A549 (cell line): ENCODE measurements around the gene MYO3A.

ENCODE experiments used
- BHLHE40 ChIP-seq: IDR thresholded peaks from 2 replicates; pipeline ENCODE4 v1.6.1; 2012; ENCODE audit warnings: low read depth, low read length, inconsistent platforms
- MYC ChIP-seq: IDR thresholded peaks from 2 replicates; pipeline ENCODE4 v1.6.1; 2012; ENCODE audit warnings: mild to moderate bottlenecking, inconsistent platforms, low read length, improper control_type of control experiment, borderline replicate concordance
- POLR2A ChIP-seq: IDR thresholded peaks from 2 replicates; pipeline ENCODE4 v1.6.1; 2012; ENCODE audit warnings: mild to moderate bottlenecking, low read length
- RAD21 ChIP-seq, 2 experiments: fragments of >200 bp in 1 of 2; sonication (Bioruptor Twin) in 1 of 2; formaldehyde crosslinking in 1 of 2; IDR thresholded peaks in 1 of 2; conservative IDR thresholded peaks in 1 of 2; 2 replicates in 1 of 2; 3 replicates in 1 of 2; pipeline ENCODE4 v1.6.1; 2012 to 2018; ENCODE audit warnings: inconsistent platforms in 1 of 2
- RNF2 ChIP-seq: fragments of 200-600 bp; sonication (generic); IDR thresholded peaks from 2 replicates; pipeline ENCODE4 v1.6.1; 2016; ENCODE audit warnings: low read depth, mild to moderate bottlenecking, antibody characterized with exemption, moderate library complexity, borderline replicate concordance
- TF ChIP-seq, protein P1 (sequence below): fragments of >200 bp; sonication (Bioruptor Twin); formaldehyde crosslinking; IDR thresholded peaks from 3 replicates; pipeline ENCODE4 v1.6.1; 2016
- TF ChIP-seq, protein P2 (sequence below): fragments of >200 bp; sonication (Bioruptor Twin); formaldehyde crosslinking; IDR thresholded peaks from 3 replicates; pipeline ENCODE4 v1.5.1; 2016

DNA sequence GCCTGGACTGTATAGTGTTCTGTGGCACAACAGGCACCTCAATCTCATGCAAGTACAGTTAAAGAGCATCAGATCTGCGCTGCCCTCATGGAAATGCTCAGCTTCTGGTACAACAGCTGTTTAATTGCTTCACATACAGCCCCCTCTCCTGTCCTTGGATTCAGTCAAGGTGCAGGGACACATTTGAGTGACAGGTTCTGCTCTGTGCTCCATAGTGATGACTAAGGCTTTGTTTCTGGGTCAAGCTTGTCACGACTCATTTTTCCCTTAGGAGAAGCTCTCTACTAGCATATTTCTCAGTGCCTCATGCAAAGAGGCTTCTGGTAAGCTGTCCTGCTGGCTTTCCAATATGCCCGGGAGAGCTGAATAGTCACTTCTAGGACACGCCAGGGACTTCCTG, 26.8 kb upstream of the MYO3A start:
- TF ChIP-seq RNF2 (no peak), MYC (no peak), BHLHE40 (no peak), POLR2A (no peak), RAD21 (conservative IDR thresholded peaks at IDR 0.05 in 1 of 2, IDR thresholded peaks at IDR 0.05 in 1 of 2) (no peak)
- TF ChIP-seq, protein P1, sequence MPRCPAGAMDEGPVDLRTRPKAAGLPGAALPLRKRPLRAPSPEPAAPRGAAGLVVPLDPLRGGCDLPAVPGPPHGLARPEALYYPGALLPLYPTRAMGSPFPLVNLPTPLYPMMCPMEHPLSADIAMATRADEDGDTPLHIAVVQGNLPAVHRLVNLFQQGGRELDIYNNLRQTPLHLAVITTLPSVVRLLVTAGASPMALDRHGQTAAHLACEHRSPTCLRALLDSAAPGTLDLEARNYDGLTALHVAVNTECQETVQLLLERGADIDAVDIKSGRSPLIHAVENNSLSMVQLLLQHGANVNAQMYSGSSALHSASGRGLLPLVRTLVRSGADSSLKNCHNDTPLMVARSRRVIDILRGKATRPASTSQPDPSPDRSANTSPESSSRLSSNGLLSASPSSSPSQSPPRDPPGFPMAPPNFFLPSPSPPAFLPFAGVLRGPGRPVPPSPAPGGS = no peak
- TF ChIP-seq, protein P2, sequence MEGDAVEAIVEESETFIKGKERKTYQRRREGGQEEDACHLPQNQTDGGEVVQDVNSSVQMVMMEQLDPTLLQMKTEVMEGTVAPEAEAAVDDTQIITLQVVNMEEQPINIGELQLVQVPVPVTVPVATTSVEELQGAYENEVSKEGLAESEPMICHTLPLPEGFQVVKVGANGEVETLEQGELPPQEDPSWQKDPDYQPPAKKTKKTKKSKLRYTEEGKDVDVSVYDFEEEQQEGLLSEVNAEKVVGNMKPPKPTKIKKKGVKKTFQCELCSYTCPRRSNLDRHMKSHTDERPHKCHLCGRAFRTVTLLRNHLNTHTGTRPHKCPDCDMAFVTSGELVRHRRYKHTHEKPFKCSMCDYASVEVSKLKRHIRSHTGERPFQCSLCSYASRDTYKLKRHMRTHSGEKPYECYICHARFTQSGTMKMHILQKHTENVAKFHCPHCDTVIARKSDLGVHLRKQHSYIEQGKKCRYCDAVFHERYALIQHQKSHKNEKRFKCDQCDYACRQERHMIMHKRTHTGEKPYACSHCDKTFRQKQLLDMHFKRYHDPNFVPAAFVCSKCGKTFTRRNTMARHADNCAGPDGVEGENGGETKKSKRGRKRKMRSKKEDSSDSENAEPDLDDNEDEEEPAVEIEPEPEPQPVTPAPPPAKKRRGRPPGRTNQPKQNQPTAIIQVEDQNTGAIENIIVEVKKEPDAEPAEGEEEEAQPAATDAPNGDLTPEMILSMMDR = no peak
